Measurements from ENCODE around the gene SDK1.

SDK1 gene

DNA sequence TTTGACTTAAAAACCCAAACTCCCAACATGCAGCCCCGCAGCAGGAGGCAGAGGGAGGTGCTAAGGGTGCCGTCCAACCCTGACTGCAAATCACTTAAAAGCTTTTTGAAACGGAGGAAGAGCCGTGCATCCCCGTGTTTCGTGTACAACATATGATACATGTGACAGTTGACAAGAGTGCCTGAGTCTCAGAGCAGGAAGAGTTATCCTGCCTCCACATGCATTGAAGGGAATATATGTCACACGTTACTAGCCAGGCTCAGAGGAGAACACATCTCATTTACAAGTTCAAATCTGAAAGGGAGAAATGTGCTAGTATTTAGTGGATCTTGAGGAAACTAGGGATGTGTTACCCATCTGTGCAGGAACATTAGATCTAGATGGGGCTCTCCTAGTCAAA, 69.9 kb downstream of the SDK1 start:
- TF ChIP-seq, protein P1, sequence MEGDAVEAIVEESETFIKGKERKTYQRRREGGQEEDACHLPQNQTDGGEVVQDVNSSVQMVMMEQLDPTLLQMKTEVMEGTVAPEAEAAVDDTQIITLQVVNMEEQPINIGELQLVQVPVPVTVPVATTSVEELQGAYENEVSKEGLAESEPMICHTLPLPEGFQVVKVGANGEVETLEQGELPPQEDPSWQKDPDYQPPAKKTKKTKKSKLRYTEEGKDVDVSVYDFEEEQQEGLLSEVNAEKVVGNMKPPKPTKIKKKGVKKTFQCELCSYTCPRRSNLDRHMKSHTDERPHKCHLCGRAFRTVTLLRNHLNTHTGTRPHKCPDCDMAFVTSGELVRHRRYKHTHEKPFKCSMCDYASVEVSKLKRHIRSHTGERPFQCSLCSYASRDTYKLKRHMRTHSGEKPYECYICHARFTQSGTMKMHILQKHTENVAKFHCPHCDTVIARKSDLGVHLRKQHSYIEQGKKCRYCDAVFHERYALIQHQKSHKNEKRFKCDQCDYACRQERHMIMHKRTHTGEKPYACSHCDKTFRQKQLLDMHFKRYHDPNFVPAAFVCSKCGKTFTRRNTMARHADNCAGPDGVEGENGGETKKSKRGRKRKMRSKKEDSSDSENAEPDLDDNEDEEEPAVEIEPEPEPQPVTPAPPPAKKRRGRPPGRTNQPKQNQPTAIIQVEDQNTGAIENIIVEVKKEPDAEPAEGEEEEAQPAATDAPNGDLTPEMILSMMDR (IDR thresholded peaks at IDR 0.05; ENCODE audit: low read depth, low read length, missing control alignments) = no peak
- no peak overlapping the region for H3K4me3 ChIP-seq (replicated peaks; ENCODE audit: low read depth, low read length)
- DNase-seq (ENCODE audit: extremely low read depth, low read depth) = no peak

DNA sequence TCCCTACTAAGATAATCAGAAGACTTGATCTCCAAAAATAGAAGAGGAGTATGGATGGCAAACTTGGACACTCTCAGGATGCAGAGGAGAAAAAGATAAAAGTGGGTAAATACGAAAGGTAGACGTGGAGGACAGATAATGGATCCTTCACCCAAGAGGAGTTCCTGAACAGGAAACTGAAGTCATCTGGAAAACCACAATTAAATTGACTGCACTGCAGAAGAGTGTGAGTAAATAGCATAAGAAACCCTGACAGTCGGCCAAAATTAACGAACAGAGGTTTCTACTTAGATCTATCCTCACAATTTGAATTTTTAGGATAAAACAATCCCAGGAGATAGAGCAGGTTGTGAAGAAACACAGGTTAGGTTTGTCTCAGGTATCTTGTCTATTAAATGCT, 70.5 kb downstream of the SDK1 start:
- TF ChIP-seq, protein P1 (IDR thresholded peaks at IDR 0.05; ENCODE audit: low read depth, low read length, missing control alignments) = no peak
- no peak for DNase-seq (ENCODE audit: extremely low read depth, low read depth)
- H3K4me3 ChIP-seq (replicated peaks; ENCODE audit: low read depth, low read length) = no peak overlapping the region

DNA sequence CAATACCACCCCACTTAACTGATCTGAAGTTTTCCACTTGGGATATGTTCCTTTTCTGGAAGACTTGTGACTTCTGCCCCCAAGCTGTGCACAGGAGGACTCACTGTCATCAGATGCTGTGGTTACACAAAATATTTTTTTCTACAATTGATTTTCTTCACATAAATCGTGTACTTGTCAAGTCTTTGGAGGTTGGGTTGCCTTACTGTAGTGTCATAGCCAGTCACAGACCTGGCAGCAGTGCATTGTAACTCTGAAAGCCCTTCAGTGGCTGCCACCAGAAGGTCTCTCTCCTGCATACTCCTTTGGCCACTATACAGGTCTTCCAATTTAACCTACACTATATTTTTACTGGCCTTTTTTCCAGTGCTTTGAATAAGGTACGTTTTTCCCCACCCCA, 73.2 kb downstream of the SDK1 start:
- no peak overlapping the region for H3K4me3 ChIP-seq (replicated peaks; ENCODE audit: low read depth, low read length)
- TF ChIP-seq, protein P1 (IDR thresholded peaks at IDR 0.05; ENCODE audit: low read depth, low read length, missing control alignments) = no peak
- DNase-seq (ENCODE audit: extremely low read depth, low read depth) = no peak

DNA sequence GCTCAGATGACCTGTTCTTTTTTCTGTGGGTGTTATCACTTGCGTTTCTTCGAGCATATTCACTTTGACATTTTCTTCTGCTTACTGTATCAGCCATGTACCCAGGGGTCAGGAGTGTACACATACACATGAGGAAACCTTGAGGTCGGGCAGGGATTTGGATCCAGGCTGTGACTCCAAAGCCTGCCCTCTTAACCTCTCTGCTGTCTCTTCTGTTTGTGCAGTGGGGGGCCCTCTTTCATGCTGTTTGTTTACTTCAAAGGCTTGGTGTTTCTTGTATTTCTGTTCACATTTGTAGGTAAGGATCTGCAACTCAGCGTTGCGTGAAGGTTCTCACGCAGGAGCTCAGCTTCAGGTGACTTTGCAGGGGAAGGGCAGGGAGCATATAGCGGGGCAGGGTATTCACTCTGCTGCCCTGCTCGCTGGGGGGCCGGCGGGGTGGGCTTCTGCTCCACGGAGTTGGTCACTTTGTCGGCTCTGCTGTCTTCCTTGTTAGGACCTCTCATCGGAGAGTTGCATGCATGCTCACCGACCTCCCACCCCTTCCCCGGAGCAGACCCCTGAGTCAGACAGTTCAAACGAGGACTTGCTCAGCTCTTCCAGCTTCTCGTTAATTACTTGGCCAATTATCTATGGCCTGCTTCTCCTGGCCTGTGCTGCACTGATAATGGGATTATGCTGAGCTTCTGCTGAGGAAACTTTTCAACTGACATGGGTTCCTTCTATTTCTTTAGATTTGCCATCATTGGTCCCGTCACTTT, 77.5 kb downstream of the SDK1 start:
- TF ChIP-seq, protein P1 (IDR thresholded peaks at IDR 0.05; ENCODE audit: low read depth, low read length, missing control alignments) = no peak
- H3K4me3 ChIP-seq (replicated peaks; ENCODE audit: low read depth, low read length) = no peak overlapping the region

DNA sequence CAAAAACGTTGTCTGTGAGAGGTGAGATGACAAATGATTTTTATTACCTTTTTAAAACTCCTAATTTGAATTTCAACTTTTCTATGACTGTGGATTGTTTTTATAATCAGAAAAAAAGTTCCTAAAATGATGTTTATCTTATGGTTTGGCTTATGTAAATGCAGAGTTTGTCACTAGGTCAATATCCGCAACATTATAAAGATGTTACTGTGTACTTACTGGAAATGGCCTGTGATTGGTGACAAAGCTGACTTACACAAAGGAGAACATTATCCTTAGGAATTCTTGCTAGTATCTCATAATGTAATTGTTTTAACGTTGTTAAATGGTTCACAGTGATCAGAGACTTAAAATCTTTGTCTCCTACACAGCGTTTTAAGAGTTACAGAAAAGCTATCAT, 79.0 kb downstream of the SDK1 start:
- no peak for DNase-seq (ENCODE audit: extremely low read depth, low read depth)
- no peak overlapping the region for H3K4me3 ChIP-seq (replicated peaks; ENCODE audit: low read depth, low read length)
- TF ChIP-seq, protein P1 (IDR thresholded peaks at IDR 0.05; ENCODE audit: low read depth, low read length, missing control alignments) = no peak

More for the DNA sequence above, 77.5 kb downstream of the SDK1 start:
- no peak for DNase-seq (ENCODE audit: extremely low read depth, low read depth)

DNA sequence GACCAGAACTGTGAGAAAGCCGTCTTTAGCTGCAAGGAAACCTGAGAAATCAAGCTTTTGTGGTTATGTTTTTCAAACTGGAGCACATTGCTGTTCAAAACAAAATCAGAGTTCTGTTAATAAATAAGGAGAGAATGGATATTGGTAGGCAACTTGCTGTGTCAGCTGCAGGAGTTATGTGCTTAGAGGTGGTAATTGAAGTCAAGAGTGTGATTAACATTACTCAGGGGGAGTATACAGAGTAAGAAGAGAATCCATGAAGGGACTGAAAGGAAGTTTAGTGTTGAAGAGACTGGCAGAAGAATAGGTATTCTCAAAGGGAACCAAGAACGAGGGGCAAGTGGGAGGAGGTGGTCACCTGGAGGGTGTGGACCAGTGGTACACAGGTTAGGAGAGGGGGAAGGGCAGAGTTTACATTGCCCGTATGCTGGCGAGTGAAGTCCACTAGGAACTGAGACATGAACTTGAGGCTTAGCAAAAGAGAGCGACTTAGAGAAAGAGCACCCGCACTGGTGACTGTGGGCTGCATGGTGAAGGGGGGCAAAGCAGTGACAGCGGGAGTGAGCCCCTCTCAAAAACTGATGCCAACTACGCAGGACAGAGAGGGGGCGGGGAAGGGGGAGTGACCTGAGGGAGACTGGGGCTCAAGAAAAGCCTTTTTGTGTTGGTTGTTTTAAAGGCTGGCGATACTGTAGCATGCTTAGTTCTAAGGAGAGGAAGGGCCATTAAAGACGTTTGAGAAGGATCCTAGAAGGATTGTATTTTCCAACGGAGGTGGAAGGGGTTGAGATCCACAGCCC, 80.0 kb downstream of the SDK1 start:
- no peak for DNase-seq (ENCODE audit: extremely low read depth, low read depth)
- H3K4me3 ChIP-seq (replicated peaks; ENCODE audit: low read depth, low read length) = no peak overlapping the region
- TF ChIP-seq, protein P1 (IDR thresholded peaks at IDR 0.05; ENCODE audit: low read depth, low read length, missing control alignments) = no peak
